ENCODE measurements around the gene DNAJC18.
"Not testable (repeated sequence)": the region's sequence is repeated elsewhere in the genome, so short reads cannot be mapped to it uniquely, and the experiment has no call there.

DNAJC18 gene

GRCh38 chr5:139401546-139401945 lies 37.8 kb downstream of the DNAJC18 start:
- no peak for DNase-seq

- DNase-seq = no peak
Observed at GRCh38 chr5:139399501-139400121, 39.7 kb downstream of the DNAJC18 start.

- no peak for DNase-seq
Observed at GRCh38 chr5:139397921-139398320, 41.4 kb downstream of the DNAJC18 start.

- no peak for DNase-seq
Observed at GRCh38 chr5:139396691-139397090, 42.6 kb downstream of the DNAJC18 start.

GRCh38 chr5:139395844-139396640 lies 43.3 kb downstream of the DNAJC18 start:
- DNase-seq = no peak

GRCh38 chr5:139394654-139395566 lies 44.4 kb downstream of the DNAJC18 start, which contains the start of gene PROB1:
Gene PROB1 (minus strand): TSS chr5:139395104. CDS start chr5:139395081, 23 bp downstream.
- DNase-seq = no peak

GRCh38 chr5:139394123-139394653 lies 45.1 kb downstream of the DNAJC18 start:
- DNase-seq = no peak

- no peak for DNase-seq
Observed at GRCh38 chr5:139393497-139394122, 45.7 kb downstream of the DNAJC18 start.

GRCh38 chr5:139392678-139393496 lies 46.4 kb downstream of the DNAJC18 start:
- no peak for DNase-seq

- DNase-seq = no peak
Observed at GRCh38 chr5:139392324-139392677, 47.0 kb downstream of the DNAJC18 start.

GRCh38 chr5:139391570-139392323 lies 47.6 kb downstream of the DNAJC18 start:
- no peak for DNase-seq

- no peak for DNase-seq
Observed at GRCh38 chr5:139390639-139391569, 48.4 kb downstream of the DNAJC18 start.

- DNase-seq = no peak
Observed at GRCh38 chr5:139389701-139390638, 49.4 kb downstream of the DNAJC18 start, which contains the start of gene MZB1. Gene MZB1 (minus strand): TSS chr5:139389913. CDS start chr5:139389856, 57 bp downstream.

GRCh38 chr5:139388198-139388821 lies 51.0 kb downstream of the DNAJC18 start:
- DNase-seq = peak; percentile 78

- DNase-seq = no peak
Observed at GRCh38 chr5:139387611-139388197, 51.6 kb downstream of the DNAJC18 start.

- not testable (repeated sequence) for DNase-seq
Observed at GRCh38 chr5:139386956-139387355, 52.4 kb downstream of the DNAJC18 start.

- DNase-seq = no peak
Observed at GRCh38 chr5:139386050-139386438, 53.3 kb downstream of the DNAJC18 start.

All from NCI-H1436 treated with DMSO at 0.1 percent for 48 hours (cell line).